HCT116 (cell line): Measurements from ENCODE around the gene CC2D2B. TPM values are rescaled to one million over a fixed set of nuclear protein-coding genes. Genes with fewer than 3 reads are reported as not detected.

Source experiments
- ATAC-seq: fragments of 200-7000 bp; cut with Tn5 transposase; 2 replicates; pipeline ENCODE4 v1.9.1; 2020; ENCODE audit warnings: mild to moderate bottlenecking, moderate library complexity
- BruUV-seq: library from RNA; stranded (reverse); fragments of 400-500 nt; replicated peaks from 2 replicates; lab custom pipeline; 2021; lab: Mats Ljungman, UMichigan
- CTCF ChIA-PET: fragments of 300-600 bp; sonication (Branson Sonifier 250); formaldehyde crosslinking; loops from one replicate; lab custom pipeline; 2021; ENCODE audit warnings: antibody characterized with exemption; lab: Charles Lee
- POLR2A ChIA-PET: fragments of 300-600, 350-600 bp; sonication (Branson Sonifier 250); formaldehyde crosslinking; loops from one replicate; lab custom pipeline; 2021; ENCODE audit warnings: antibody characterized with exemption; lab: Charles Lee
- RAD21 ChIA-PET, 2 experiments: fragments of 300-600 bp; sonication (Branson Sonifier 250); formaldehyde crosslinking; loops; one replicate each; lab custom pipeline; 2023; ENCODE audit warnings: low total read pairs in 2 of 2; ENCODE audit not compliant: uncharacterized antibody in 2 of 2, unreplicated experiment in 2 of 2, low non-redundant PET in 1 of 2; lab: Charles Lee
- DNase-seq: peaks from one replicate; pipeline ENCODE4 v3.0.0-alpha.2; 2010; ENCODE audit warnings: low read depth, low spot score
- H2AFZ ChIP-seq: fragments of 200-600 bp; shearing (Covaris generic), sonication (generic); 2 replicates; pipeline ENCODE4 v1.6.1; 2017; ENCODE audit warnings: low read depth, mixed run types, mixed read lengths, antibody characterized with exemption, low read length; ENCODE audit not compliant: poor library complexity, severe bottlenecking
- H3K27ac ChIP-seq: 2 replicates; pipeline ENCODE4 v1.5.1; 2012; ENCODE audit warnings: low read depth, low read length
- H3K27me3 ChIP-seq: fragments of 200-600 bp; sonication (generic); 2 replicates; pipeline ENCODE4 v1.6.1; 2016; ENCODE audit warnings: mixed run types, low read length, mixed read lengths; ENCODE audit not compliant: insufficient read depth
- H3K36me3 ChIP-seq, 2 experiments: fragments of 200-500 bp in 1 of 2; fragments of 200-600 bp in 1 of 2; sonication (Bioruptor generic) in 1 of 2; sonication (generic) in 1 of 2; 2 replicates each; pipeline versions ENCODE4 v1.5.1 to v1.6.1; 2014 to 2016; ENCODE audit warnings: low read length in 2 of 2, inconsistent platforms in 1 of 2, mixed read lengths in 1 of 2, mixed run types in 1 of 2; ENCODE audit not compliant: insufficient read depth in 2 of 2, control insufficient read depth in 1 of 2
- H3K4me1 ChIP-seq, 2 experiments: fragments of 200-600 bp in 1 of 2; sonication (generic) in 1 of 2; 2 replicates each; pipeline versions ENCODE4 v1.5.1 to v1.6.1; 2012 to 2017; ENCODE audit warnings: low read length in 2 of 2, inconsistent platforms in 1 of 2, mild to moderate bottlenecking in 1 of 2, mixed read lengths in 1 of 2, mixed run types in 1 of 2, moderate library complexity in 1 of 2; ENCODE audit not compliant: insufficient read depth in 2 of 2, control insufficient read depth in 1 of 2
- H3K4me2 ChIP-seq: fragments of 200-600 bp; sonication (generic); 2 replicates; pipeline ENCODE4 v1.6.1; 2017; ENCODE audit warnings: mixed run types, low read length, mixed read lengths
- H3K4me3 ChIP-seq, 2 experiments: fragments of 200-600 bp in 1 of 2; sonication (generic) in 1 of 2; replicated peaks in 1 of 2; 2 replicates each; pipeline ENCODE4 v1.5.1; 2011 to 2016; ENCODE audit warnings: low read length in 2 of 2, control low read depth in 1 of 2, low read depth in 1 of 2, mild to moderate bottlenecking in 1 of 2, mixed read lengths in 1 of 2, mixed run types in 1 of 2
- H3K79me2 ChIP-seq: fragments of 200-600 bp; sonication (generic); 2 replicates; pipeline ENCODE4 v1.6.1; 2017; ENCODE audit warnings: mild to moderate bottlenecking, mixed run types, low read length, moderate library complexity, mixed read lengths; ENCODE audit not compliant: insufficient read depth
- H3K9ac ChIP-seq: fragments of 200-600 bp; sonication (generic); 2 replicates; pipeline ENCODE4 v1.6.1; 2016; ENCODE audit warnings: low read length, mixed read lengths
- H3K9me2 ChIP-seq: fragments of 200-600 bp; sonication (generic), shearing (Covaris generic); 2 replicates; pipeline ENCODE4 v1.6.1; 2017; ENCODE audit warnings: mixed run types, mild to moderate bottlenecking, moderate library complexity; ENCODE audit not compliant: insufficient read depth
- H3K9me3 ChIP-seq, 2 experiments: fragments of 200-500 bp in 1 of 2; fragments of 200-600 bp in 1 of 2; sonication (Bioruptor generic) in 1 of 2; sonication (generic) in 1 of 2; 2 replicates each; pipeline ENCODE4 v1.6.1; 2014 to 2017; ENCODE audit warnings: low read length in 2 of 2, mixed read lengths in 2 of 2, inconsistent platforms in 1 of 2, low read depth in 1 of 2, mild to moderate bottlenecking in 1 of 2, mixed run types in 1 of 2, moderate library complexity in 1 of 2; ENCODE audit not compliant: control insufficient read depth in 1 of 2, insufficient read depth in 1 of 2
- H4K20me1 ChIP-seq: fragments of 200-600 bp; sonication (generic), shearing (Covaris generic); 2 replicates; pipeline ENCODE4 v1.6.1; 2017; ENCODE audit warnings: mixed run types, mild to moderate bottlenecking, moderate library complexity; ENCODE audit not compliant: insufficient read depth
- CEBPB ChIP-seq: IDR thresholded peaks from 2 replicates; pipeline ENCODE4 v1.6.1; 2012; ENCODE audit warnings: low read depth
- EGR1 ChIP-seq: IDR thresholded peaks from 2 replicates; pipeline ENCODE4 v1.6.1; 2012; ENCODE audit warnings: low read depth
- EZH2phosphoT487 ChIP-seq: fragments of 200-600 bp; IDR thresholded peaks from 2 replicates; pipeline ENCODE4 v1.6.1; 2018; ENCODE audit warnings: antibody characterized with exemption, borderline replicate concordance
- FOSL1 ChIP-seq: IDR thresholded peaks from 2 replicates; pipeline ENCODE4 v1.6.1; 2012; ENCODE audit warnings: low read depth
- JUND ChIP-seq: IDR thresholded peaks from 2 replicates; pipeline ENCODE4 v1.6.1; 2012
- POLR2A ChIP-seq: IDR thresholded peaks from 2 replicates; pipeline ENCODE4 v1.7.0; 2011; ENCODE audit warnings: borderline replicate concordance; ENCODE audit not compliant: insufficient read depth, insufficient read length; ENCODE audit errors: extremely low read depth
- POLR2AphosphoS5 ChIP-seq: IDR thresholded peaks from 2 replicates; pipeline ENCODE4 v1.6.1; 2011; ENCODE audit warnings: mild to moderate bottlenecking, low read depth, low read length, moderate library complexity
- SP1 ChIP-seq: IDR thresholded peaks from 2 replicates; pipeline ENCODE4 v1.6.1; 2012; ENCODE audit warnings: low read depth
- SRF ChIP-seq: IDR thresholded peaks from 2 replicates; pipeline ENCODE4 v1.6.1; 2012; ENCODE audit warnings: low read depth
- TCF7L2 ChIP-seq: IDR thresholded peaks from 2 replicates; pipeline ENCODE4 v1.7.0; 2011; ENCODE audit warnings: borderline replicate concordance, inconsistent platforms; ENCODE audit not compliant: insufficient read depth, insufficient read length; ENCODE audit errors: extremely low read depth
- YY1 ChIP-seq: IDR thresholded peaks from 2 replicates; pipeline ENCODE4 v1.6.1; 2011; ENCODE audit warnings: low read length, low read depth, moderate library complexity, mild to moderate bottlenecking; ENCODE audit not compliant: insufficient replicate concordance; ENCODE audit errors: extremely low read depth
- ZFX ChIP-seq: fragments of 450-650 bp; IDR thresholded peaks from 2 replicates; pipeline ENCODE4 v1.6.1; 2017
- ZNF274 ChIP-seq: fragments of 200-500 bp; sonication (Bioruptor generic); IDR thresholded peaks from 2 replicates; pipeline ENCODE4 v1.6.1; 2014; ENCODE audit warnings: mild to moderate bottlenecking, low read depth, low read length, inconsistent platforms
- intact Hi-C: fragments of 100-400 bp; cut with micrococcal nuclease; formaldehyde crosslinking; loops from 2 replicates; pipeline ENCODE4 v1.10.0; 2022
- total RNA-seq: library from RNA; stranded (reverse); gene quantifications from one replicate; pipeline ENCODE4 v1.2.1, GENCODE V29; 2021; ENCODE audit not compliant: unreplicated experiment
- TF ChIP-seq, protein P1 (sequence below): IDR thresholded peaks from 2 replicates; pipeline ENCODE4 v1.6.1; 2011; ENCODE audit warnings: mild to moderate bottlenecking, low read length, moderate library complexity; ENCODE audit not compliant: insufficient replicate concordance; ENCODE audit errors: extremely low read depth
- TF ChIP-seq, protein P2 (sequence below), 3 experiments: fragments of 200-600 bp in 1 of 3; sonication (generic) in 1 of 3; IDR thresholded peaks in 2 of 3; conservative IDR thresholded peaks in 1 of 3; 2 replicates each; pipeline ENCODE4 v1.5.1; 2012 to 2017; ENCODE audit warnings: low read depth in 2 of 3, low read length in 2 of 3, antibody characterized with exemption in 1 of 3, borderline replicate concordance in 1 of 3, control low read depth in 1 of 3, mild to moderate bottlenecking in 1 of 3, mixed read lengths in 1 of 3, mixed run types in 1 of 3, moderate library complexity in 1 of 3; ENCODE audit not compliant: insufficient read depth in 1 of 3
- TF ChIP-seq, protein P3 (sequence below): IDR thresholded peaks from 2 replicates; pipeline ENCODE4 v1.6.1; 2012
- TF ChIP-seq, protein P4 (sequence below): IDR thresholded peaks from 2 replicates; pipeline ENCODE4 v1.6.1; 2012
- TF ChIP-seq, protein P5 (sequence below): IDR thresholded peaks from 2 replicates; pipeline ENCODE4 v1.6.1; 2012; ENCODE audit warnings: low read depth

CC2D2B gene
- total RNA-seq, 1 experiment from 2014 or later, result 0.20 TPM

DNA sequence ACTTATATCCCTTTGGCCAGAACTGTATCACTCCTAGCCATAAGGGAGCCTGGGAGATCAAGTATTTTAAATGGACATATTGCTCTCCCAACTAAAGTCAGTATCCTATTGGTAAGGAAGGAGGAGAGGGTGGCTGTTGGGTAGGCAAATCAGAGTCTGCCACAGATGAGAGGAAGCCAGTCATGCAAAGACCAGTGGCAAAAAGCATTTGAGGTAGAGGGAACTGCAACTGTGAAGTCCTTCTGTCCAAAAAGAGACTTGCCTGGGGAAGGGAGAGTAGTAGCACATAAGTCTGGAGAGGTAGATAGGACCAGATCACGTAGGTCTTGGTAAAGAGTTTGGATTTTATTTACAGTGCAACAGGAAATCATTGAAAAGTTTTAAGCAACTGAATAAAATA lies 126.8 kb downstream of the CC2D2B start:
- DNase-seq (no peak), ATAC-seq (no peak)
- Histone ChIP-seq H3K27ac (no peak overlapping the region), H3K79me2 (no peaks in the 10 kb centered on the region), H3K4me1 (no peaks in the 10 kb centered on the region), H3K36me3 (no peaks in the 10 kb centered on the region), H3K4me2 (no peak overlapping the region), H3K9ac (no peak overlapping the region), H3K9me3 (no peaks in the 10 kb centered on the region), H2AFZ (no peak overlapping the region), H3K27me3 (no peaks in the 10 kb centered on the region), H3K4me3 (no peak overlapping the region), H4K20me1 (no peaks in the 10 kb centered on the region), H3K9me2 (no peaks in the 10 kb centered on the region)
- intact Hi-C loops, result no loop called here
- TF ChIP-seq SP1 (no peak), JUND (no peak), POLR2AphosphoS5 (no peak), SRF (no peak), POLR2A (no peak), YY1 (no peak), CEBPB (no peak), FOSL1 (no peak), TCF7L2 (no peak), ZFX (no peak), ZNF274 (no peak), EZH2phosphoT487 (no peak), EGR1 (no peak)
- TF ChIP-seq, protein P1, sequence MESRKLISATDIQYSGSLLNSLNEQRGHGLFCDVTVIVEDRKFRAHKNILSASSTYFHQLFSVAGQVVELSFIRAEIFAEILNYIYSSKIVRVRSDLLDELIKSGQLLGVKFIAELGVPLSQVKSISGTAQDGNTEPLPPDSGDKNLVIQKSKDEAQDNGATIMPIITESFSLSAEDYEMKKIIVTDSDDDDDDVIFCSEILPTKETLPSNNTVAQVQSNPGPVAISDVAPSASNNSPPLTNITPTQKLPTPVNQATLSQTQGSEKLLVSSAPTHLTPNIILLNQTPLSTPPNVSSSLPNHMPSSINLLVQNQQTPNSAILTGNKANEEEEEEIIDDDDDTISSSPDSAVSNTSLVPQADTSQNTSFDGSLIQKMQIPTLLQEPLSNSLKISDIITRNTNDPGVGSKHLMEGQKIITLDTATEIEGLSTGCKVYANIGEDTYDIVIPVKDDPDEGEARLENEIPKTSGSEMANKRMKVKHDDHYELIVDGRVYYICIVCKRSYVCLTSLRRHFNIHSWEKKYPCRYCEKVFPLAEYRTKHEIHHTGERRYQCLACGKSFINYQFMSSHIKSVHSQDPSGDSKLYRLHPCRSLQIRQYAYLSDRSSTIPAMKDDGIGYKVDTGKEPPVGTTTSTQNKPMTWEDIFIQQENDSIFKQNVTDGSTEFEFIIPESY, result no peak
- TF ChIP-seq, protein P2, sequence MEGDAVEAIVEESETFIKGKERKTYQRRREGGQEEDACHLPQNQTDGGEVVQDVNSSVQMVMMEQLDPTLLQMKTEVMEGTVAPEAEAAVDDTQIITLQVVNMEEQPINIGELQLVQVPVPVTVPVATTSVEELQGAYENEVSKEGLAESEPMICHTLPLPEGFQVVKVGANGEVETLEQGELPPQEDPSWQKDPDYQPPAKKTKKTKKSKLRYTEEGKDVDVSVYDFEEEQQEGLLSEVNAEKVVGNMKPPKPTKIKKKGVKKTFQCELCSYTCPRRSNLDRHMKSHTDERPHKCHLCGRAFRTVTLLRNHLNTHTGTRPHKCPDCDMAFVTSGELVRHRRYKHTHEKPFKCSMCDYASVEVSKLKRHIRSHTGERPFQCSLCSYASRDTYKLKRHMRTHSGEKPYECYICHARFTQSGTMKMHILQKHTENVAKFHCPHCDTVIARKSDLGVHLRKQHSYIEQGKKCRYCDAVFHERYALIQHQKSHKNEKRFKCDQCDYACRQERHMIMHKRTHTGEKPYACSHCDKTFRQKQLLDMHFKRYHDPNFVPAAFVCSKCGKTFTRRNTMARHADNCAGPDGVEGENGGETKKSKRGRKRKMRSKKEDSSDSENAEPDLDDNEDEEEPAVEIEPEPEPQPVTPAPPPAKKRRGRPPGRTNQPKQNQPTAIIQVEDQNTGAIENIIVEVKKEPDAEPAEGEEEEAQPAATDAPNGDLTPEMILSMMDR (IDR thresholded peaks at IDR 0.05 in 2 of 3, conservative IDR thresholded peaks at IDR 0.05 in 1 of 3; ENCODE audit: borderline replicate concordance in 1 of 3, insufficient read depth in 1 of 3, low read depth in 2 of 3, low read length in 2 of 3), result no peak
- TF ChIP-seq, protein P3, sequence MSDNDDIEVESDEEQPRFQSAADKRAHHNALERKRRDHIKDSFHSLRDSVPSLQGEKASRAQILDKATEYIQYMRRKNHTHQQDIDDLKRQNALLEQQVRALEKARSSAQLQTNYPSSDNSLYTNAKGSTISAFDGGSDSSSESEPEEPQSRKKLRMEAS, result no peak
- TF ChIP-seq, protein P4, sequence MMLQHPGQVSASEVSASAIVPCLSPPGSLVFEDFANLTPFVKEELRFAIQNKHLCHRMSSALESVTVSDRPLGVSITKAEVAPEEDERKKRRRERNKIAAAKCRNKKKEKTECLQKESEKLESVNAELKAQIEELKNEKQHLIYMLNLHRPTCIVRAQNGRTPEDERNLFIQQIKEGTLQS, result no peak
- TF ChIP-seq, protein P5, sequence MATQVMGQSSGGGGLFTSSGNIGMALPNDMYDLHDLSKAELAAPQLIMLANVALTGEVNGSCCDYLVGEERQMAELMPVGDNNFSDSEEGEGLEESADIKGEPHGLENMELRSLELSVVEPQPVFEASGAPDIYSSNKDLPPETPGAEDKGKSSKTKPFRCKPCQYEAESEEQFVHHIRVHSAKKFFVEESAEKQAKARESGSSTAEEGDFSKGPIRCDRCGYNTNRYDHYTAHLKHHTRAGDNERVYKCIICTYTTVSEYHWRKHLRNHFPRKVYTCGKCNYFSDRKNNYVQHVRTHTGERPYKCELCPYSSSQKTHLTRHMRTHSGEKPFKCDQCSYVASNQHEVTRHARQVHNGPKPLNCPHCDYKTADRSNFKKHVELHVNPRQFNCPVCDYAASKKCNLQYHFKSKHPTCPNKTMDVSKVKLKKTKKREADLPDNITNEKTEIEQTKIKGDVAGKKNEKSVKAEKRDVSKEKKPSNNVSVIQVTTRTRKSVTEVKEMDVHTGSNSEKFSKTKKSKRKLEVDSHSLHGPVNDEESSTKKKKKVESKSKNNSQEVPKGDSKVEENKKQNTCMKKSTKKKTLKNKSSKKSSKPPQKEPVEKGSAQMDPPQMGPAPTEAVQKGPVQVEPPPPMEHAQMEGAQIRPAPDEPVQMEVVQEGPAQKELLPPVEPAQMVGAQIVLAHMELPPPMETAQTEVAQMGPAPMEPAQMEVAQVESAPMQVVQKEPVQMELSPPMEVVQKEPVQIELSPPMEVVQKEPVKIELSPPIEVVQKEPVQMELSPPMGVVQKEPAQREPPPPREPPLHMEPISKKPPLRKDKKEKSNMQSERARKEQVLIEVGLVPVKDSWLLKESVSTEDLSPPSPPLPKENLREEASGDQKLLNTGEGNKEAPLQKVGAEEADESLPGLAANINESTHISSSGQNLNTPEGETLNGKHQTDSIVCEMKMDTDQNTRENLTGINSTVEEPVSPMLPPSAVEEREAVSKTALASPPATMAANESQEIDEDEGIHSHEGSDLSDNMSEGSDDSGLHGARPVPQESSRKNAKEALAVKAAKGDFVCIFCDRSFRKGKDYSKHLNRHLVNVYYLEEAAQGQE, result no peak
- POLR2A ChIA-PET, result no interaction called here
- CTCF ChIA-PET, result interaction anchor here (0.8 kb wide), 1 partner anchor 18 kb away, joined by 3 read pairs; no protein-coding TSS in a partner anchor
- RAD21 ChIA-PET, result no interaction called here
- no TSS peak for BruUV-seq
